ENCODE results near the gene SERP2.

The SERP2 gene

DNA sequence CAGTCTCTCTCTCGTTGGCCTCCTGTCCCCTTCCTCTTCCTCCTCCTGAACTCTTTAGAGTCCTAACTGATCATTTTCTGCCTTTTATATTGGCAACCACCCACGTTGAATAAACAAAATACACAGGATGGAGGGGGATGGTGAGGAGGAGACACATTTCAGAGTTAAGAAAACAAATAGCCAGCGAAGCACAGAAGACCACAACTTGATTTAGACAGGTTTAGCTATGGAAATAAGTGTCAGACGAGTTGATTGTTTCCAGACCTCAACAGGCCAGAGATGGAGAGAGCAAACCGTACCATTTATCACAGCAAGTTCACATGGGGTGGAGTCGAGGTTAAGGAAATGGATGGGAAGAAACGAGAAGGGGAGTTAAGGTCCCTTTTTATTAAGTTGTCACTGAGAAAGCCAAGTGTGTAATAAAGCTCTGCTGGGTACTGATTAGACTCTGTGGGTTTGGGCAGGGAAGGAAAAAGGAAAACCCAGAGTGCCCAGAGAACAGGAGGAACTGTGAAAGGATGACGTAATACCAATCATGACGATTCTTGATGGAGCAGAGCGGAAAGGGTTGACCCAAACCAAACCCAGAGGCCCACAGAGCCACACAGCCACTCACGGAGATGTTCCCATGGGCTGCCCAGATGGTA is 11.1 kb upstream of the SERP2 start:
- DNase-seq, result no peak

DNA sequence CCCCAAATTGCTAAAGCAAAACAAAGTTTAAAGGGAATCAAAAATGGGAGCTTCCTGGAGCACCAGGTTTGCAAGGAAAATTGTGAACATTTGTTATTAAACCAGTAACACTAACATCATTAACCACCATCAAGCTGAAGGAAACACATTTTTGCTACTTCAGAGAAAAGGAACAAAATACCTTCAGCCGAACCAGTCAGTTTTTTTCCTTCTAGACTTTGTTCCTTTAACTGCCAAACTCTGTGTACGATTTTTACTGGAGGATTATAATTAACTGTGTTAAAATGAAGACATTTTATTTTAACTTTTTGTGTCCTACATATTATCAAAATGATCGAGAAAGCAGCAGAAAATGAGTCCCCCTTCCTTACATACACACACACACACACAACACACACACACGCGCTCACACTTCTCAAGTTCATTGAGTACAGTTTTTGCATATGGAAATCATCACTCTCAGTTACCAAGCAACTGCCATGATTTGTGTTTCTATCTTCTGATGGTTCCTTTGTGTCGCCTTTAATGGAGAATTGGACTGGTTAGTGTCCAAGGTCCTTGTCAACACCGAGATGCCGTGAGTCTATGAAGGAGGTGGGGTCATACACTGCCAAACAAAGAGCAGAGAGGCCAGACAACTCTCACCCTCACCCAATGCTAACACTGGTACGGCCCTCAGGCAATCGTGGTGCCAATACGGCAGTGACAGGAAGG is 9.8 kb upstream of the SERP2 start:
- no peak for DNase-seq

DNA sequence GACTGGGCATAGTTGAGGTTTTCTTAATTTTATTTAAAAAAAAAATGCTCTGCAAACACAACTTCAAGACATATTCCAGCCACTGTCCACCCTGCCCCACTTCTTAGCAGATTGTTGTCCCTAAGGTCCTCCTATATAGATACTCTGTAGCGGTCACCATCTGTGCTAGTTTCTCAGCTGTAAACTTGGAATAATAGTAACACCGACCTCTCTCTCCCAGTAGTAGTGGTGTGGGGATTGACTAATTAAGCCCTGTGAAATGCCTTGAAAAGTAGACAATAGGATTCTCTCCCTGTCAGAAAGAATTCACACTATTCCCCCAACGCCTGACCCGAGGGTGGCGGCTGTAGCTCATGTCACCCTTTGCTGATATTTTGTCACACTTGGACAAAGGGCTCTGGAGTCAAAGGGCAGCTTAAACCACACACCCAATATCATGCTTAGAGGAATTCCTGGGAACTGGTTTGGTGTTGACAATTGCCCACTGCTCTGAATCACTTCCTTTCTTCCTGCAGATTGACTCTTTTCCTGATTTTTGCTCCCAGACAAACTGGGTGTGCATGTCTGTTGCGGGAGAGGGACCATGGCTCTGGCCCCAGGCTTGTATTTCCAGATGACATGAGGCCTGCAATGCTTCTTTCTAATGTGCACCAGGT is 9.2 kb upstream of the SERP2 start:
- DNase-seq, result no peak

DNA sequence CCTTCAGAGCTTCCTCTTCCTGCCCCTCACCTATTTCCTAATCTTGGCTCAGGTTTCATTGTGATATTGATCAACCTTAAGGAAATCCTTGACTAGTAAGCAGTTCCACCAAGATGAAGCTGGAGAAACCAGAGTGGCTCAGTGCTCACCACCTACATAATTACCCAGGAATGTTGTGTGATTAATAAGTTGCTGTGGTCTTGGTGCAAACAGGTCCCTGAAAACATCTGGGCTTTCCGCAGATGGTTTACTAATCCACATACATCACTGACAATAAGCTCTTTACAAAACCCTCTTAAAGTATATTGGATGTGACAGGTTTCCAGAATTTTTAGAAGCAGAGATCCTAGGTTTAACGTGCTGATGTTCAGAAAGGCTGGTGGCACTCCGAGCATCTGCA is 8.6 kb upstream of the SERP2 start:
- no peak for DNase-seq

DNA sequence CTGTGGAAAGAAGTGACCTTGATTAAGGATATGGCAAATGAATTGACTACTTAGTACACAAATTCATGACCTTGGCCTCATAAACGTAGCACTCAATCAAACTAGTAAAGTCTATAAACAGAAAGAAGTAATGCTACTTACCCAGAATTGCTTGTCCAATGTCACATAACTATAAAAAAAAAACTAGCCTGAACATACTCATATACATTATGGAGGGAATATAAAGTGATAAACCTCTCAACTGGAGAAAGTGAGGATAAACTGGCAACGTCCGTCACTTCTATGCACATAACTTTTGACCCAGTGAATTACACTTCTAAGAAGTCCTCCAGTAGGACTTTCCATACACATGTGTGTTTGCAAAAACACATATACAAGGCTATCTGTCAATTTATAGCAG is 7.7 kb upstream of the SERP2 start:
- no peak for DNase-seq

DNA sequence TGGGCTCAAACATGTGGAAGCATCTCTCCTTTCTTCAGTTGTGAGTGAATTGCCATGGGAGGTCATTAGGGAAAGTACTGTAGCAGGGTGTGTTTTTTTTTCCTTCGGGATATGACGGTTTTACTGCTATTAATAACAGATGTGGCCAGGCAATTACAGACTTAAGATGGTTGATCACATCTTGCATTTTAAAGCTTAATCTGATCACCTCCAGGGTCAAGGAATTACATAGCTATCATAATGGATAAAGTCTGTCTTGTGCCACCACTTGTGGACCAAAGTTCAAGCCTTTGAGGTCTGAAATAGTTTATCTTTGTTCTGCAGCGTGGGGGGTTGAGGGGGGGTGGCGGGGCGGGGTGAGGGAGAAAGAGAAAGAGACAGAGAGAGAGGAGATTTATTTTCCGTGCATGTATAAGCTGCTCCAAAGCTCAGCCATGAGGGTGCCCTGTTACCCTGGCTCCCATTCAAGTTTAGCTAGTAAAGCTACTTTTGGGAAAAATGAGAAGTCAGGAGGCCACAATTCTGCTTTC is 5.5 kb upstream of the SERP2 start:
- DNase-seq, result no peak

DNA sequence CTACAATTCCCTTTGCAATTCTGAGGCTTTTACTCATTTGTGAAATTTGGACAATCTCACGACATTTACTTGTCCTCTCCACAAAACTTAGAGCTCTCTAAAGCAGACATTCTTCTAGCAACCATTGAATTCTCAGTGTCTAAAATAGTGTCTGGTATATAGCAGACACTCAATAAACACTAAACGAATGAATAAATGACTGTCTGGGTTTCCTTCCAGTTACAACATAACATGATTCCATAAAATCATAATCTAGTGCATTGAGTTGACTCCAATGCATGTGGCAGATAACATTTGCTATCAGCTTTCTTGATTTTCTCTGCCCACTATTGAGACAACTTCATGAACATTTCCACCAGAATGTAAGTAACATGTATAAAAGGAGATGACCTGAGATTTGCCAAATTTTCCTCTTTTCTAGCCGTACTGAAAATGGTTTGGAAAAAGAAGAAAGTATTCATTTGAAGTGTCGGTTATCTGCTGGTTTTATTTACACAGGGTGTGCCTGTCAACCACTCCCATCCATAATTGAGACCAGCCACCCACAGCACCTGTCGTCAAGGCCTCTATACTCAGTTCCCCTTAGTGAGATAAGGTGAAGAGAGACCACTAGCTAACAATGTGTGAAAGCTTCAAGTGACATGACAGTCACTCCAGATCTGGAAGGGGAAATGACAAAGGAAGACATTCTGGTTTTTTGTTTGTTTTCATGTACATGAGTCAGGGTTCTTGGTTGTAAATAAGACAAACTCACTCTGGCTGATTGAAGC is 4.8 kb upstream of the SERP2 start:
- DNase-seq, result no peak

DNA sequence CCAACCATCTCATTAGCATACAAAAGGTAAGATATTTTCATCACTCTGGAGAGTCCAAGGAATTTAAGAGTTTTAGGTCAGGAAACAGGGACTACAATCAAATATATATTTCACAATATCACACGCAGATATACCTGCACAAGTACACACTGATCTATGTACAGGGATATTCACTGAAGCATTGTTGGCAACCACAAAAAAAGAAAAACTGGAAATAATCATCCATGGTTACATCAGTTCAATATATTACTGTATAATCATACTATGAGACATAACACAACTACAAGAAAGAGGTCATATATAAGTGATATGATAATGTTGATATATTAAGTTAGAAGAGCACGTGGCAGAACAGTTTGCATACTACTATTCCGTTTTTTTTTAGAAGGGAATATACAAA is 2.2 kb upstream of the SERP2 start:
- DNase-seq, result no peak

DNA sequence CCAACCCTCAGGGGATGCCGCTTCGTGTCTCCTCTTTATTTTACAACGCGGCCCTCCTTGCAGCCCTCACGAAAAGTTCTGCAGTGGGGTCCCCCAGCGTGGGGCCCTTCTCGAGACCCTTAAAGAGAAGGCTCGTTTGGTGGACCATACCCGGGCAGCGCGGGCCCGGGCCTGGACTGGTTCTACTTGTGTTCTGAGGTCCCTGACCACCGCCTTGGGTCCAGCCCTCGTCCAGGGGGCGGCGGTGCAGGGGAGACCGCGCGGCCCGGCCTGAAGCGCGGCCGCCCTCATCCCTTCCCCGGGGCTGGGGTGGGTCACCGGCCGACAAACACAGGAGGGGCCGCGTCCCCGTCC is 400 bp upstream of the SERP2 start:
- no peak for DNase-seq

DNA sequence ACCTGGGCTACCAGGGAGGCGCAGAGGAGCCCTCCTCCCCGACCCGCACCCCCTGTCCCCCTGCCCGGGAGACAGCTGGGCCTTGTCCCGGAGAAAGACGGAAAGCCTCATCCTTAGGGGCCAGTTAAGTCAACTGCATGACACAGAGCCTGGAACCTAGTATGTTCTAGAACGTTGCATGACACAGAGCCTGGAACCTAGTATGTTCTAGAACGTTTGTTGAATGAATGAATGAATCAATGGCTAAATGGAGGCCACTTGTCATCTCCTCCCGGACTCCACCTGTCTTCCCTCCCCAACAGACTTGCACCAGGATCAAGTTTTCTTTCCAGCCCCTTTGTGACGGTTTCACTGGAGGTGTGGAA is 706 bp downstream of the SERP2 start:
- DNase-seq, result no peak

DNA sequence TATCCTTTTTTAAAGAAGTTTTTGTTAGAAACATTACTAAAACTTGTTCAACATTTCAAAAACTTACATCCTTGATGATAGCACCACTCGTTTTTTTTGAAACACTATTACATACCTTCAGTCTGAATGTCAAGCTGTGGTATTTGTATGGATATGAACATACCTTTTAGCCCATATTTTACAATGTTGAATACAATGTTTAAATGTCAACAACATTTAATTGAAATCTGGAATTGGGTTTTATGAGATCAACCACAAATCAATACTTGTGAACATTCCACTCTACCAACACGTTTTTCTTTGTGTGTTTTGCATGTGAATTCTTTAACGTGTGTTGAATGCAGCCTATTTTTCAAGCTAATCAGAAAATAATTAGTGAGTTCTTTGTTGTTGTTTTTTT is 4.7 kb downstream of the SERP2 start:
- no peak for DNase-seq

DNA sequence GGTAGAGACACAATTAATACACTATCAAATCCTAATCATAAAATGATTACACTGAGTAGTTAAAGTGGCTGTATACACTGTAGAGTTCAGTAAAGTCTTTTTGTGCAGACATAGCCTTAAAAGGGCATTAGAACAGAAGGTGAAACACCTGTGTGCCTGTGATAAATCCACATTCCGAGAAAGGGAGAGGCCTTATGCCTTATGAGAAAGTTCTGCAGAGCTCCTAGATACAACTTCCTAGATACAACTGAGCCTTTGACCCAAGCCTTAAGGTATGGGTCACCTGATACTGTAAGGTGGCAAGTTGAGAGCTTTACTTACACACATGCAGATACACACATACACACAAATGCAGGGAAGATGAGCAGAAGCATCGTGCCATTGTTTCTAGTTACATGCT is 6.3 kb downstream of the SERP2 start:
- no peak for DNase-seq

DNA sequence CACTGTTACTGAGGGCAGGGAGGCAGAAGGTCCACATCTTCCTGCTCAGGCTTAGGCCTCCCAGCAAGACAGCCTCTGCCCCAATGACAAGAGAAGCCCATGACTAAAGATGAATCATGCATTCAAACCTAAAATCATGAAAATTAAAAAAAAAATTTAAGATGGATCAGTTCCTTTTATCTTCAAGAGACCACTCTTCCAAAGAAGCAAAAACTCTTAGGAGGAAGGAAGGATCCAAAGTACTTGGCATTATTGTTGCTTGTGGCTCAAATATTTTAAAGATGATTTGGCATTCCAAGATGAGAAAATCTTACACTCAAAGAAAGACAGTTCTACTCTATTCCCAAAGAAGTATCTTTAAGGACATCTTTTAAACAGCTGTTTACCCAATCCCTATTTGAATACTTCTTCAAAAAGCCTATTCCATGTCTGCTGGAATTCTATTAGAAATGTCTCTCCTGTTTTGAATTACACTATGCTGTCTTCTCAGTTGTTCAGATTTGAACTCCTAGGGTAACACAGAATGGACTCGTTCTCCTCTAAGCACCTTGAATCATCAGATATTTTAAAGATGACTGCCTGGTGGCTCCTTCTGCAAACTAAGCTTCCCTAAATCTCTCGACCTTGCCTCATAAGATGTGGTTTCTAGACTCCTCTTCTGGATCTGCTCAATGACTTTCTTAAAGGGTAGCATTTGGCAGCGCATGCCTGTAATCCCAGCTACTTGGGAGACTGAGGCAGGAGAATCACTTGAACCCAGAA is 7.0 kb downstream of the SERP2 start:
- DNase-seq, result no peak

DNA sequence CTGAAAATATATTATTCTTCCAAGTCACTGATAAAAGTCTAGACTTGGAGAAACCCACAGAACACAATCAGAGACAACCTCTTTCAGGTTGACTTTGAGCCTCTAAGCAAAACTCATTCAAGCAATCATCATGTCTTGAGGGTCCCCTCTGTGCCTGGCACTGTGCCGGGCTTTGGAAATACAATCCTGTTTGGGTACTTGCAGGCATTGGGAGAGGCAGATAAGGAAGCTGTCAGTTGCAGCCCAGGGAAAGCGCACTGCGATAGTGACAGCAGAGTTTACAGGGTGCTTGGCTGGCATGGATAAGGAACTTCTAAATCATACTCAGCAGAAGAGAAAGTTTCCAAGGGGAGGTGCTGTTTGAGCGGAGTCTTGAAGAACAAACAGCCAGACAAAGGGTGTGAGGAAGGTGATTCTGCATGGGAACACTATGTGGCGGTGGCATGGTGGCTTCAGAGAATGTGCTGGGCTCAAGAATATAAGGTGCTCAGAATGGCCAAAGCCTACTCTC is 9.1 kb downstream of the SERP2 start:
- DNase-seq, result no peak

DNA sequence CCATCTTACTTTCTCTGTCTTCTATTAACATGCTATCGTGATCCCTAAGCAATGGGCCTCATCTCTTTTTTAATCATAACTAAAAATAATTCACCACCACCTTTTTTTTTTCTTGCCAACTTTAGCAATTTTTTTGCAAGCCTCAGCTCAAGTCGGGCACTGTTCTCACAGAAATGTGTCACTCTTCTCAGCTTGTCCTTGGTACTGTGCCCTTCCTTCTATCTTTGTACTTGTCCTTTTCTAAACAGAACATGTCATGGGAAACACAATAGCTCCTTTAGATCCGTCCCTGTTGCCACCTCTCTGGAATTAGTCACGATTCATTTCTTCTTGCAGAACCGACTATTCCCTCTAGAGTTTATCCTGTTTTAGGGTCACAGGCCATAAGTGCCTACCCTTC is 10.3 kb downstream of the SERP2 start:
- DNase-seq, result no peak

DNA sequence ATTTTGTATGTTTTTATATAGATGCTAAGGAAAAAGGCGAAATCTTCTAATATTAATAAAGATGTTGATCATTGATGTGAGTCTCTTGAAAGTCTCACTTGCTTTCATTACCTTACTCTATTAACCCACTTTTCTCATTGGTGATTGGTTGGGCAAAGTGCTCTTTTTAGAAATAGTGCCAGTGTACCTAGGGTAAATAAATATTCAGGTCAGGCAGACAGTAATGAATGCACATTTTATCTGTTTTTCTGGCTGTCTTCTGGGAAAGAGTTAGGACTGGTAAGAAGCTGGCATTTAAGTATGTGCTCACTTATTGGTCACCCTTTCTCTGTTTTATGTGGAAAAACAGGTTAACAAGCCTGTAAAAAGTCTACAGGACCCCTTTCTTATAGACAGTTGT is 11.2 kb downstream of the SERP2 start:
- DNase-seq, result no peak

DNA sequence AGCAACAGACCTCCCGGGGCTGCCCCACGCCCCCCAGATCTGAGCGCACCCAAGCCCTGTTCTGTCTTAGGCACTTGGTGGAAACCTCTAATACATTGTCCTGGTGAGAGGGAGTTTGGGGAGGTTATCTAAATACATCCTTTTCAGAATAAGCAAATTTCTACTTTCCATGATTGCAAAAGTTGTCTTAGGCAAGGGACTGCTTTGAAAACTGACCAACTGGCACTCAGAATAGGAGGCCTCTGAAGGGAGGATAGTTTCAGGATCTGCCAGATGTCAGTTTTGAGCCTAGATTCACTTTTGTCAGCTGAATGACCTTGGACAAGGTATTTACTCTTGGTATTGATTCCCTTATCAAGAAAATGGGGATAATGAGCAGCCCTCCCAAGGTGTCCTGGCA is 11.8 kb downstream of the SERP2 start:
- DNase-seq, result no peak

DNA sequence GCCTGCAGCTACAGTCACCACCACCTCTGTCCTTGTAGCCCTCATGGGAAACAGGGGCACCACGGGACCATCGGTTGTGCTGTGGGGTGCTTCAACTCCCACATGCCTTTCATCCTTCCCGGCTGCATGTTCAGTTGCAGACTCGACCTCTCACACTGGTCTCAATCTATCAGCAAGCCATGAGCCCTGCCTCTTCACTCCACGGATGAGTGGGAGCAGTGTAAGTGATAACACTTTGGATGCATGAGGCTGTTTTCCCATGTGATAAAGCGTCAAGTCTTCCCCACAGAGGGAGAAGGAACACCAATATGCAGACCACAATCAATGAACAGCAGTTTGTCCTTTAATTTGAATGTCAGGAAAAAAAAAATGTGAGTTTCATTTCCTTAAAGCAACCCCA is 12.2 kb downstream of the SERP2 start:
- no peak for DNase-seq

DNA sequence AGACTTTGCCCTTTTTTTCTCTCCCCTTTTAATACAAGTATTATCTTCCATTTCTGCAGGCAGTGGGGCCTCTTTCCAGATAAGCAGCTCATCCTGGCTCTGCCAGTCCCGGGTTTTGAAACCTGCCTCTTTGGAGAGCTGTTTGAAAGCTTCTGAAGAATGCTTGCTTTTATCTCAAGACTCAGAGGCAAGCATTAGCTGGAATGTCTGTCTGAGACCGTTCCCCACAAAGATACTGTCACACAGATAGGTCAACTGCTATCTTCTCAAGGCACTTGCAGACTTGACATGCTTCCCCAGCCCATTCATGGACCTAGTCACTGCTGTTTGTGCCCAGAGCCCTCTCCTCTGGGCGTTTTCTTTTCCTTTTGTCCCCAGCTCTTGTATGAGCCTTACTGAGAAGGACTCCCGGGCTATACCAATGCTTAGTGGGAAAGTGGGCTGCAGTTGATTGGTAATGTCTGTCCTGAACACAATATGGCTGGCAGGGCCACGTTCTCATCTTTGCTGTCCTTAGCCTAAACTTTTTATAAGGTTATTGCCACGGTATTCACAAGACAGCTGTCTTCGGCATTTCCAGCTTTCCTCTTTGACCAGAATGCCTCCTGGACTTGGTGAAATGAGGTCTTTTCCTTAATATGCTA is 13.4 kb downstream of the SERP2 start:
- no peak for DNase-seq

DNA sequence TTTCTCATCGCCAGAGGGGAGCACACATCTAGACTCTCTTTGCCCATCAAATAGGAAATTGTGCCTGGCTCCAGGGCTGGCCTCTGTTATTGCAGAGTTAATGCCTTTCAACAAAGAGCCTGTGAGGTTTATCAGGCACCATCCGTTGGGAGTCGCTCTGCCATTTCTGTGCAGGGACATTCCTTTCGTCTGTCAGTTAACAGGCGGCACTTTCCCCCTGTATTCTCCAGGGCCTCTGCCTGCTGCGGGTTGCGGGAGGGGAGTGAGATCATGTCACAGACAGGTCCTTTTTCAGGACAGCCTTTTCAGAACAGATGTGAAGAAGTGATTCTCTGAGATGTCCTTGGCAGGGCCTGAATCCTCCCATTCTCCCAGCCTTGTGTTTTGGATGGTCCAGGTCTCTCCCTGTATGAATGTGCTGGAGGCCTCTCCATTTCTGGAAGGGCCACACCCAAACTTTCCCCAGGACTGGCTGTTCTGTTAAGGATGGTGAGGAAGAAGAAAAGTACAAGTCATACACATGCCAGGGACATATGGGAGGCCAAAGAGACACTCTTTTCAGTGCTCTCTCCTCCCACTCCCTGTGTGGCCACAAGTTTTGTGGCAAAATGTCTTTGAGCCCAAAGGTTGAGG is 14.9 kb downstream of the SERP2 start:
- DNase-seq, result no peak

DNA sequence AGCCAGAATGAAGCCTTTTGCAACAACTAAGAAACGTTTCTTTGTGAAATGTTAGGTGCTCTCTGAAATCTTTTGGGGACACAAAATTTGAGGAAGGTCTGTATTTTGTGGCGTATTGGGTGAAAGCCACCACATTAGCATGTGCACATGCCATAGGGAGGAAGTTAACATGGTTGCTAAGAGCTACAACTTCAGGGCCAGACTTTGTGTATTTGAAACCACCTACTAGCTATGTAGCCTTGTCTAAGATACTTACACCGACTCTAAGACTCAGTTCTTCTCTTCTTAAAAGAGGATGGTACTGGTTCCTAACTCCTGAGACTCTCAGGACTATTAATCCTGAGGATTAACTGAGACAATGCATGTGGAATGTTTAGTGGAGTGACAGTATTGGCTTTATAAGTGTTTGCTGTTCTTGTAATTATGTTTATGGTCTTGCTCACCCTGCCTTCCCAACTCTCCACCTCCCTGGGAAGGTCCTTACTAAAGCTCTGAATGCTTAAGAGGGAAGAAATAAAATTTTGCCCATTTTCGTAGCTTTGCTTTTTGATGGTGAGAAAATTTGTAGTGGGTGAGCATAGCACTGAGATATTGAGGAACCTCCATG is 15.5 kb downstream of the SERP2 start:
- no peak for DNase-seq

Data from right hindlimb (tissue), 1 donor.